ENCODE measurements around the gene RBFOX1.

Gene RBFOX1

DNA sequence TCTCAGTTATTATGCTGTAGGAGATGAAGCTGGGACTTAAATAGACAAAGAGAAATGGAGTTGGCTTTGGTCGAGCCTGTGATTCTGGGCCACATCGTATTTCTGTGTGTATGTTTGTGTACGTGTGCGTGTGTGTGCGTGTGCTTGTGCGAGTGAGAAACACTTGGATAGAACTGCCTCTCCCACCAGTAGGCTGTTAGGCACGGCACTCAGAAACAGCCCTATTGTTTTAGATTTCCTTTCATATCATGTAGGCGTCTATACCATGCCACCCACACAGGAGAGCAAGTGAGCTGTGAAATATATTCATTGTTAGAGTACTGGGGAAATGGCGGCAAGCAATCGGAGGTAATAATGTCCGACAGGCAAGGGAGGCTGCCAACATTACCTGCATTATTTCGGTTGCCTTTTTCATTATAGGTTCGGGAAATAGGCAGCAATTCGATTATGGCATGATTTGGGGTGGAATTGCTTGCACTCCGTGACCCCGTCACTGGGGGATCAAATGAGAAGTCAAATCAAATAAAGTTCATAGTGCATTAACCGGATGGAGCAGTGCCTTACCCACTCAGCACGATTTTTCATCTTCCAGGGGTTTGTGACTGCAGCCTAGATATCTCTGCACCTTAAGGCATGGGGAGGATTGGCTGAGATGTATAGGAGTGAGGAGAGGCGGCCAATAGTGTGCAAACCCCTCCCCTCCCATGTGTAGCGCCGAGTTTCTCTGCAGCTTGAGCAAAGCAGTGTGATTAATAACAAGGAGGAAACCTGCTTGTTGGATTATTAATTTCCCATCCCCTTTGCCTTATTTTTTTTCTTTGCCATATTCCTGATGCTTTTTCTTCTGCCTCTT is 89.6 kb downstream of the RBFOX1 start:
- no peak for DNase-seq

DNA sequence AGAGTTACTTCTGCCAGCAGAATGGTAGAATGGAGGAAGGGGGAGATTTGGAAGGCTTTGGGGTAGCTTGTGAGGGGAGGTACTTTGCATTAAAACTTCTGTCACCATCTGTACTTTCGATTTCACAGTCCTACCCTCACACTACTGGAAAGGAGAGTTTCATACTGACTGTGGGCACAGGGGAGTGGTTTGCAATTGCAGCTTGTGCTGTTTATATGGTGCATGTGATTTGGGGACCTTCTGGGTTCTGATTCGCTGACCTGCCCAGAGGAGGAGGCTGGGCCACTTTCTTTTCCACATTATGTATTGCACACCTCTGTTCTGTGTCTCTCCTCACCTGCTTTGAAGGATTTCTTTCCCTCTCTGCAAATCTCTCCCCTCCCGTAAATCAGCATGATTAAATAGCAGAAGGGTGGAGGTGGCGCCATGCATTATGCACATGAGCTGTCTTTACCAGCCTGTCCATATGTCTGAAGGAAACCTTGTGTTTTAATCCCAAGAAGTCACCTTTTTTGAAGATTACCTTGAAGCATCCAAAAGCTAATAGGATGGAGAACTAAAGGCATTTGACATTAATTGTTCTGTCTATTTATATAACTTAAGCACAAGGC is 90.9 kb downstream of the RBFOX1 start:
- DNase-seq: no peak

DNA sequence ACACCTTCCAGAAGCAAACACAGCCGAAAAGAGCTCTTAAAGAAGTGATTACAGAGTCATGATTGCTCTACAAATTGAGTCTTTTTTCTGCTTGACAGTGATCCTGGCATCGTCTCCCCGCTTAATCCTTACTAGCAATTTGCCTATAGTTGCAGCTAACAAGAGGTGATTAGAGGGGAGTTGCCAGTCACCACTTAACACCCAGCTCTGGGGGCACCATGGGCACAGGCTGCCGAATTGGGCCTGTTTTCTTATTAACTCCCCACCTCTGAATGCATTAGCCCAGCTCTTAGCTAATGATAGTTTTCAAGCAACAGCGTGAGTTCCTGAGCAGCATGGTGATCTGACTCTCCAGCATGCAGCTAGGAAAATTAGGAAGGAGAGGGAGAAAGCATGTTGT is 93.5 kb downstream of the RBFOX1 start:
- no peak for DNase-seq

DNA sequence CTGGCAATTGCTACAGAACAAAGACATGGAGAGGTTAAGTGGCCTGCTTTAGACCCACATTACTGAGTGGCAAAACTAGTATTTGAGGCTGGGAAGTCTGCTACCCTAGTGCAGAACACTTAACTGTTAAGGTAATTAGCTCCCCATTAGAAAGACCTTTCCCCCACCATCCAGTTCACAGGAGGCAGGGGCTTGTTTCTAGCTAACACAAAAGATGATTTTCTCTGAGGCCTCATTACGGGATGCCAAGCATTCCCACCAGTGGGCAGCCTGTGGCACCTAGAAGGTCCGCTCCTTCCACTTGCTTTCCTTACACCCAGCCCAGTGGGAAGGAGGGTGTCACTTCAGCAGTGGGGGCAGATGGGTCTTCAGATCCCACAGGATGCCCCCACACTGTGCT is 99.1 kb downstream of the RBFOX1 start:
- DNase-seq: no peak

DNA sequence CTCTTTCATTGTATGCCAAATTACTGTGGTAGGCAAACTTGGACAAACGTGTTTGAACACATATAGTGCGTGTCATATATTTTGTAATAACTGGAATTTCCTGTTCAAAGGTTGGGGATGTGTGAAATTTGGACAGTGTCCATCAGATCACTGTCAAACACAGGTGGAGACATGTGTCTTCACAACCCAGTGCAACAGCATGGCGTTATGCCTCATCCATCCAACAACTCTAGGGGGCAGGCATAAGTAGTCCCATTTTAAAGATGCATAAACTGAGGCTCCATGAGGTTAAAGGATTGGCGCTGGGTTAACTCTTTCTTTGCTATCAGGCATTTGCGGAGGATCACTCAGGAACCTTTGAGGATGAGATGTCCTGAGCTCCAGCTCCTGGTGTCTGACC is 103.7 kb downstream of the RBFOX1 start:
- DNase-seq: no peak

DNA sequence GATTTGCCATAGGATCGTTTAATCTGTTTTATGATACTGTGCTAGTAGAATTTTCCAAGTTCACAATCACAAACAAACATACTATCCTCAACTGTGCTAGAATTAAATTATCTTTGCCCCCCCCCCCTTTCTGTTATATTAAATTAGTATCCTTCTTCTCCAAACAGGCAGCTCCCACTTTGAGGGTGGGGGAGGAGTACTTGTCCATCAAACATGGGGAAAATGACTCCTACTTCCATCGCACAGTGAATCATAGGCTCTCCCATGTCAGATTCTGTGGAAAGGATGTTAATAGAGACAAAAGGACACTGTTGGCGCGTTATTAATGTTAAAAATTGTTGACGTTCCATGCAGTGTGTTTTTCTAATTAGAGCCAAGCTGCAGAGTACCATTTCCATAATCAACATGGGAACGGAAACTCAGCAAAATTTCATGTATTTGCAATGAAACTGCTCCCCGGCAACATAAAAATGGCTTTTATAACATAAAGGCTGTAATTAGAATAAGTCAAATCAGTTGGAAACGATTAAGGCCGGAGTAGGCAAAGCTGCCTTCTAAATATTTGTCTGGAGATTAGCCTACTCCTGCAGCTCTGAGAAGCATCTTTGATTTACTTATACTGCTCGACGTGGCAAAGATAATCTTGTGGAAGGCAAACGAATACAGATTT is 104.6 kb downstream of the RBFOX1 start:
- no peak for DNase-seq

DNA sequence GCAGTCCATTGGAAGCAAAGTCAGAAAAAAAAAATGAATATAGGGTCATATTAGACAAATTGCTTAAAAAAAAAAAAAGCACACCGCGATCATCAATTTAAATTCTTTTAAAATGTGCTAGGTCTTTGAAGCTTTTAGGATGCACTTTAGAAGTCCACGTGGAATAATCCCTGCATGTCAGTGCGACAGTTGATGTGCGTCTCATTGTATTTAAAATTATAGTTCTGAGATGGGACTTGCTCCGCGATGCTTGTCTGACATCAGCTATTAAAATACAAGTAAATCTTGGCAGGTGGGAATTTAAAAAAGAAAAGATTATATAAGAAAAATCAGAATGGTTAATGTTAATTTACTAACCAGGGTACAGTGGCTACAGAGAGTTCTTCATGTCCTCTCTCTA is 105.2 kb downstream of the RBFOX1 start:
- DNase-seq: no peak

DNA sequence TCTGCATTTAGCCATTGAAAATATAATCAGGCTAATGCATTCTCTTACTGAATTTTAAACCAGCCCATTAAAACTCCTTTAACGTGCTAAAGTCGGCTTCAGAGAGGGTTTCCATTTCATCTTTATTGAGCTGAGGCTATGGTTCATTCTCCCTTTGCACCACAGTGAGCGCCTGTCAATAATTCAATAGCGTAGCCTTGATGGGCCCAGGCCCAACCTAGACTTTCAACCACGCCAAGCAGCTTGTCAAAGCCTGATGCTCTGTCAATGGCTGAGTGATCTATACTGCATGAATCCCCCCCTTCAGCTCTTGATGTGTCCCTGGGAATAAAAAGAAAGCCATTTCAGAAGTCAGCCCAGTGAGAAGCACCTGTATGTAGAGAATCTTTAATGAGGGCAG is 106.0 kb downstream of the RBFOX1 start:
- no peak for DNase-seq

DNA sequence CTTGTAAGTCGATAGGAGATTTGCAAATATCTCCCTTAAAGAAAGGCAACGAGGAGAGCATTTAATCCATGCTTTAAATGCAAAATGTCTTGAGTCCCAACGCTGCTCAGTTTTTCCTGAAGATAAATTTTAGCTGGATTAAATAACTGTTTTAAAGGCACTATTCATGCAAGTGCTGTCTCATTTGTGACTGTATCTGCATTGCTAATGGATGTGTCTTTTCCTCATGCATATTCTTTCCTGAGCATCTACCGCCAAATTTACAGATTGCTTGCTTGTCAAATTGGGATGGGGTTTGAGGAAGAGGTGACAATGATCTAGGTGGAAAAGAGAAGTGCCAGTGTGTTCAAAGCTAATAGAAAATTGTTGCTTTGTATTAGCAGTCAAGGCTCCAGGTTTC is 106.9 kb downstream of the RBFOX1 start:
- DNase-seq: no peak

DNA sequence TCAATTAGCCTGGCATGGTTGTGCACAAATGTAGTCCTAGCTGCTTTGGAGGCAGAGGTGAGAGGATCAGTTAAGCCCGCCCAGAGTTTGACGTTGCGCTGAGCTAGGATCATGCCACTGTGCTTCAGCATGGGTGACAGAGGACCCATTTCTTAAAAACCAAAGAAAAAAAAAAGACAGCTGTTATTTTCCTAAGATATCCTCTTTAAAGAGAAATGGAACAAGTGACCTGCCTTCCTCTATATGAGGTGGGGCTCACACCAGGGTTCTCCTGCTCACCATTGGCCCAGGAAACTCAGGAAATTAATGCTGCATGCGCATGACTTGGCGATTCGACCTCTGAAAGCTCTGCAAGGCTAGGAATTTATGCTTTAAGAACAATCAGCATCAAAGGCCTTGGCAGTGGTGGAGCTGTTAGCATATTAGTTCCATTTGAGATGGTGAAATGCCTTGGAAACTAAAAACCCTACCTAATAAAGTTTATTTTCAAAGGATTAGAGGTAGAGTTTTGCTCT is 108.3 kb downstream of the RBFOX1 start:
- no peak for DNase-seq

DNA sequence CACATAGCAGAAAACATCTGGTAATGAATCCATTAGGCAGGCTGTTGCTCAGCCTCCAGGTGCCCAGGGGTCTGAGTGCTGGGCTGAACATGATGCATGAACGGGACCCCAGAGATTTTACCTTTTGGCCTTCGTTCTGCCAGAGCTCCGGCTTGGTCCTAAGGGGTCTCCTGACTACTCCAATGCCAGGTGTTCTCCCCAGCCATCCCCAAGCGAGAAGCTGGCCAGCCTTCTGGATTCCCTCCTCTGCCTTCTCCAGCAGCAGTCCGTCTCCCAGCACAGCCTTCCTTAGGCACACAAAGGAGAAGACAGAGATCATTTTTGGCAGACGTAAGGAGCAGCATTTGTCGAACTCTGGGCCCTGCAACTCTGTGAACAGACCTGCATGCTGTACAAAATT is 109.4 kb downstream of the RBFOX1 start:
- no peak for DNase-seq

DNA sequence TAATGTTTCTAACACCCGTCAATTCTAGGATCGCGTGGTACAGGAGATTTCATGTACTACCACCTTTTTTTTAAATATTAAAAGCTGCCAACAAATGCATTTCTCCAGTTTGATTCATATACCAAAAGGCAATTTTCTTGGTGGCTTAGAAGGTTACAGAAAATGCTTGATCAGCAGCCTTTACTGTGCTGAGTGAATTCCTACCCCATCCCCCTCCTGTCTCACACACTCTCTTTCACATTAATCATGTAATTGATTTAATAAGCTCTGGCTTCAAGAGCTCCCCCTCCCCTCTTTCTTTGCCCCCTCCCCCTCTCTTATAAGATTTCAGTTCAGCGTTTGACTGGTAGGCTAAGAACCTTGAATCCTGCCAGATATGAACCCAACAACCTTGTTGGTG is 110.5 kb downstream of the RBFOX1 start:
- DNase-seq: no peak

DNA sequence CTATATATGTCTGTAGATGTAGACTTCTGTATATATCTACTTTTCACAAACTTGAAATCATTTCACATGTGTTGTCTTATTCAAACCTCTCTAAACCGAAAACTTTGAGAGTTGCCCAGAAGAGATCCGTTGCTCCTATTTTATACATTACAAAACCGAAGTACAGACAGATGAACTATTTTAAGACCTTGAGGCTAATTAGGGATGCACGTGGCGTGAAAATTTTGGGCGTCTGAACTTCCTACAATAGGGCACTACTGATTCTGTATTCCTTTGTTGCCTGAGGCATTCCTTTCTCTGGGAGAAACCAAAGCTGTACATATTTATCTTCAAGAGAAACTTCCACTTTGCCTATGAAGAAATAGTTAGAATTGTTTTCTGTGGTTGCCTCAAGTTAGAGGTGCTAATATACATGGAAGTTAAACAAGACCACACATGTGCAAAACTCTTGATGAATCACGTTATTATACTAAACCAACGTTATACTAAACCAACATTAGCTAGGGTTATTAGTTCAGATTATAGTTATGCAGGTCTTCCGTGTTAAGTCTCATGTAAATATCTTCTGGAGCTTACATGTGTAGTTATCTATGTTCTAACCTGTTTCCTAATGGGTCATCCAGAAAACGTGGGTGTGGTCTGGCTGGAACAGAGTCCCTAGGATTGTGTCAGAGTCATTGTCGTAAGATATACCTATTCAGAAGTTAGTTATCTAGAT is 111.2 kb downstream of the RBFOX1 start:
- no peak for DNase-seq

DNA sequence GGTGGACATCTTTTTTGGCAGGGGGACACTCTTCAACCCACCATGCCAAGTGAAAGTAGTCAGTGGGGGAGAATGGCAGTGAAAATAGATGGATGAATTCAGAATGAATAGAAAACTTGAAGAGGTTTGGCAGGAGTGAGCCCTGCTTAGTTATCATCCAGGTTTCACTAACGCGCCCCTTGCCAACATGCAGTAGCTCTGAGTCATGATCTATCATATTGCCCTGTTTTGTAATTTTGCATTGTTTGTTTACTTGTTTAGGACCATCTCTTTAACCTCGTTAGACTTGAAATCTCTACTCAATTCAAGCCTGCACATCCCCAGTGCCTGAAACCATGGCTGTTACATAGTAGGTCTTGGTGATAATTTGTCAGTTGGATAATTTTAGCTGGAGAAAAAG is 116.7 kb downstream of the RBFOX1 start:
- no peak for DNase-seq

DNA sequence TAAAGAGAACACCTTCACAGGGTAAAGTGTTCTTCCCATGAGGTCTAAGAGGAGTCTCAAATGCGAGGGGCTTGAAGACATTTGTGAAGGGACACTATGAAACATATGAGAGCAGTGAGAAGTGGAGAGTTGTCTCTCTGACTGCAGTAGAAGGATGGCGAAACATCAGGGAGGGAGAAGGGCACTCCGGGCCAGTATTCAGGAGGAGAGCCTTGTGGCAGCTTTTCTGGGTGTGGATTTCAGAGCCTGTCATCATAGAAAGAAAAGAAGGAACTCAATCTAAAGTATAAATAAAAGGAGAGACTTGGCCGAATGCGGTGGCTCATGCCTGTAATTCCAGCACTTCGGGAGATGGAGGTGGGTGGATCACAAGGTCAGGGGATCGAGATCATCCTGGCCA is 117.2 kb downstream of the RBFOX1 start:
- DNase-seq: no peak

DNA sequence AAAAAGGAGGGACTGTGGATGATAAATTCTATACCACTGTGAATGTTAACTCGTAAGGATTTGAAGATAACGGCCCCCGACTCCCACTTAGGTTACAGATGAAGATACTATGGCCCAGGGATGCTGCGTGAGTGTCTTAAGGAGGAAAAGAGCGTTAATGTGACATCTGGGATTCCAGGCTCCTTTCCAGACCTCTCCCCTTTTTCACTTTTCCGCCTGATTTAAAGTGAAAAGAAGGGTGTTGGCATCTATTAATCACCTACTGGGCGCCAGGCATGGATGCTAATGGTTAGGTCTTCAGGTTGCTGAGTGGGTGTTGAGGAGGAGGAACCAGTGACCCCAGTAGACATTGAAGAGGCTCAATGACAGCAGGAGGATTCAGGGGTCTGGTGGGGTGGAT is 117.8 kb downstream of the RBFOX1 start:
- DNase-seq: no peak

DNA sequence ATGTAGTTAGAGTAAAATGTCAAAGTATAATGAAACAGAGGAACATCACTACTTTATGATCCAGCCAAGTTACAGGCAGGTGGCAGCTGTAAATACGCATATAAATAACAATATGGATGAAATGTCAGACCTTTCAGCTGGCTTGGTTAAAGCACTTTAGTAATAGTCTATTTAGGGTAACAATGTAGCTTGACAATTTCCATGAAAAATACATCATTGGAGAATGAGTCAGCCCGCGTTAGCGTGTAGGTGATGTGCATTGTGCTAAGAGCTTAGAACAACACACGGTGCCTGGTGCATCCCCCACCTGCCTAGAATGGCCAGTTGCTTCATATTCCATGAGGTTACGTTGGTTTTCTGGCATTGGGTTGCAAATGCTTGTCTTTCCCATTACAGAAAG is 119.4 kb downstream of the RBFOX1 start:
- no peak for DNase-seq

DNA sequence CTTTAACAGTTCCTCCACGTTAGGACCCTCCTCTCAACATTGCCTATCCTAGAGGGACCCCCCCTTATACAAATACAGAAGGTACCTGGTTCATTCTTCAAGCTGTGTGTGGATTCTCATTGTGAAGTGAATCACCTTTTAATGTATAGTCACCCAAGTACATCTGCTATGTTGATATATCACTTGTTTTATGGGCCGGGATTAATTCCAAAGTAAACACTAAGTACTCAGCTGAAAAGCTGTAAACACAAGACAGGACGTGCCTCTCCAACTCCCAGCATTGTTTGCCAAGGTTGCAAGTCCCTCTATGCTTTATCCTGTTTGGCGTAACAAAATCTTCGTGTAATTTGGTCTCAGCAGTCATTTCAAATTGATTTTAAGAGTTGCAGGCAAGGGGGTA is 123.6 kb downstream of the RBFOX1 start:
- DNase-seq: no peak

DNA sequence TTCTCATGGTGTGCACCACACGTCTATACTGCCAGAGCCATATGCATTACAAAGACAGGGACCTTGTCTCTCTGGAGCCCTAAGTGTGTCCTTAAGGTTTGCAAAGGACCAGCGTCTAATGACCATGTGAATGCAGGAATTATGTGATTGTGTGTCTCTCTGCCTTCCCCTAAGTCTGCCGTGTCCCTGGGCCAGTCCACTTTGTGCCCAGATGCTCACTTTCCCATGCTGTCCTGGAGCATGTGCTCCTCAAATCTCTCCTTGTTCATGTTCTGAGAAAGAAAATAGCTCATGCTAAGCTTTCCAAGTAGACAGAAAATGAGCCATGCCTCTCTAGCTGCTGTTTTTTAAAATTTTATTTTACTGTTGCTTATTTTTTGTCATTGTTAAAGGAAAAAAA is 125.5 kb downstream of the RBFOX1 start:
- DNase-seq: no peak

DNA sequence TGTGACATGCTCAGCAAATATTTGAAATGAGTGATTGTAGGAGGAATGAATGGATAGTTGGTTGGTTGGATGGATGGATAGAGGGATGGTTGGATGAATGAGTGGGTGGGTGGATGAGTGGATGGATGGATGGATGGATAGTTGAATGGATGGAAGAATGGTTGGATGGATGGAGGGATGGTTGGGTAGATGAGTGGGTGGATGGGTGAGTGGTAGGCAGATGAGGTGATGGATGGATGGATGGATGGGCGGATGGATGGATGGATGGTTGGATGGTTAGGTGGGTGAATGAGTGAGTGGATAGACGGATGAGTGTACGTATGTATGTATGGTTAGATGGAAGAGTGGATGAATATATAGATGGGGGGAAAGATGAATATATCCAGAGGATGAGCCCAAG is 137.7 kb downstream of the RBFOX1 start:
- no peak for DNase-seq

DNA sequence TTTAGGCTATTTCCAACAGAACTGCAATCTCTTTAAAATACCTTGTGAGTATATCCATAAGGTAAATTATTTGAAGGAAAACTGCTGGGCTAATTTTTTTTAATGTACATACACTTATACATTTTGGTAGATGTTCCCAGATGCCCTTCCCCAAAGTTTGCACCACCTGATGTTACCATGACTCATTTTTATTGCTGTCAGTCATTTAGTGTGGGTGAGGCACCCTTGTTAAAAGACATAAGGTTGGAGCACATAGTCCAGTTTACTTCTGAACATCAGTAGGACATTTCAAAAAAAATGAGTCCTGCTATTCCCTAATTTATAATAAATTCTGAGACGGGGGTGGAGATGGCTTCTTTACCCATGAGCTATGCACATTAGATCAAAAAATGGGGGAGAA is 138.6 kb downstream of the RBFOX1 start:
- DNase-seq: no peak

DNA sequence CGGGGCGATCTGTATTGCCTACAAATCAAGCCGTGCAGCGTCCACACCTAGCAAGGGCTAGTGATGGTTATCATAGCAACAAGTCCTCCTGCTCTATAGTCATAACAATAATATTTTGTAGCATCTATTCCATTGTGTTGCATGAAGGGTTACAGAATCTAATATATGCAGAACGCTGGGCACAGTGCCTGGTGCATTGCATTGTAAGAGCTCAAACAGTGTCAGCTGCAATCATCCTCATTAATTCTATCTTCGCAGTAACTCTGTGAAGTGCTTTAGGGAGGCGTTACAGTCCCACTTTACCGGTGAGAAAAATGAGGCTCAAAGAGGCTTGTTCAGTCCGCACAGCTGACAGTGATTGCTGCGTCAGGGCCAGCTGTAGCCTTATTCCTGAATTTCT is 149.4 kb downstream of the RBFOX1 start:
- DNase-seq: no peak

DNA sequence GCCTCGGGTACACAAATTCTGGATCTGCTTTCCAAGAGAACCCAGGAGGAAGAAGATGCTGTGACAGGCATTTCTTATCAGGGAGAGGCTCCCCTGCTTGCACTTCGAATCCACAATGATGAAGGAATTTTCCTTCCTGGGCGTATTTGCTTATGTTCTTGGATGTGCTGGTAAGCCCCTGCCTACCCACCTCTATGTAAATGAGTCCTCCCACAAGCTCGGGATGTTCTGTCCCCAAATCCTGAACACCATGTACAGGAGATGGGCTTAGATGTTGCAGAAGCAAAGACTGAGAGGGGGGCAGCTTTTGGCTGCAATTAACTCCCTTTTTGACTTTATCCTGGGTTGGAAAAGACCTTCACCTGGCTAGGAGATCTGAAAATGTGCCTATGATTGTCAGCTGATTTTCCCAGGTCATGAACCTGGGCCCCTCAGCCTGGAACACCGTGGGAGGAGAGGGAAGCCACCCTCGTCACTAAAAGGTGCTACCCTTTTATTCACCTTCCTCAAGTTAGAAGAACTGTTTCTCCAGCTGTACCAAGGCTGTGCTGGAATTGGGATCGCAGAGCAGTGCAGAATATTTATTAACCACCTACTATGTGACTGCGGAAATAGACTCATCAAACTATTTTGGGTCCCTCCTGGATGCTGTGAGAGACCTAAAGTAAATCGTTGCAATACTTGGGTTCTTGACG is 150.1 kb downstream of the RBFOX1 start:
- DNase-seq: no peak

Measured in activated CD4-positive, alpha-beta T cell treated with anti-CD3 and anti-CD28 coated beads, Interleukin-2, amount 50 U/mL, for 1 hour (primary cell).